Amygdala (tissue), 56 donors: ENCODE results near the gene SUPT4H1.
A peak's percentile ranks its signal among the peaks of the same experiment; 100 is the strongest.
"Not testable (repeated sequence)": the region's sequence is repeated elsewhere in the genome, so short reads cannot be mapped to it uniquely, and the experiment has no call there.

Experiments
- DNase-seq, 56 donors: peaks; one replicate each; lab custom pipeline; 2025; lab: John Stamatoyannopoulos, UW

Gene SUPT4H1

DNA sequence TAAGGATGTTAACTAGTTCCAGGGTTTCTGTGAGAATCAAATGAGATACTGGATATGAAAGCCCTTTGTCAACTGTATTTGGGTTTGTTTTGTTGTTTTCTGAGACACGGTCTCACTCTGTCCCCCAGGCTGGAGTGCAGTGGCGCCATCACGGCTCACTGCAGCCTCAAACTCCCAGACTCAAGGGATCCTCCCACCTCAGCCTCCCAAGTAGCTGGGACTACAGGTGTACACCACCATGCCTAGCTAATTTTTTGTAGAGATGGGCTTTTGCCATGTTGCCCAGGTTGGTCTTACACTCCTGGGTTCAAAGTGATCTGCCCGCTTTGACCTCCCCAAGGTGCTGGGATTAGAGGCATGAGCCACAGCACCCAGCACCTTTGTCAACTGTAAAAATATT lies 8.9 kb downstream of the SUPT4H1 start:
- DNase-seq = no peak

- DNase-seq = no peak
Observed at GRCh38 chr17:58341861-58342475, 10.0 kb downstream of the SUPT4H1 start.

- not testable (repeated sequence) for DNase-seq
Observed at GRCh38 chr17:58341136-58341860, 10.7 kb downstream of the SUPT4H1 start.

DNA sequence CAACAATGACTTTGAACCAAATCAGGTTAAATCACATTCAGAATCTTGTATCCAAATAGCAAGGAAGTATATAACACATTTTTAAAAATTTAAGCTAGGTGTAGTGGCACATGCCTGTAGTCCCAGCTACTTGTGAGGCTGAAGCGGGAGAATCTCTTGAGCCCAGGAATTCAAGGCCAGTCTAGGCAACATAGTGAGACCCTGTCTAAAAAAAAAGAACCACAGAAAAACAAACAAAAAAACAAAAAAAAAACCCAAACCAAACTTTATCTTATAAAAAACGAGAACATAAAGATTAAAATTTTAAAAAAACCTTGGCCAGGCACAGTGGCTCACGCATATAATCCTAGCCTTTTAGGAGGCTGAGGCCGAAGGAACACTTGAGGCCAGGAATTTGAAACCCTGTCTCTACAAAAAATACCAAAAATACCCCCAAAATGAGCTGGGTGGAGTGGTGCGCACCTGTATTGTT lies 11.6 kb downstream of the SUPT4H1 start:
- no peak for DNase-seq

GRCh38 chr17:58339755-58340404 lies 12.1 kb downstream of the SUPT4H1 start:
- no peak for DNase-seq

DNA sequence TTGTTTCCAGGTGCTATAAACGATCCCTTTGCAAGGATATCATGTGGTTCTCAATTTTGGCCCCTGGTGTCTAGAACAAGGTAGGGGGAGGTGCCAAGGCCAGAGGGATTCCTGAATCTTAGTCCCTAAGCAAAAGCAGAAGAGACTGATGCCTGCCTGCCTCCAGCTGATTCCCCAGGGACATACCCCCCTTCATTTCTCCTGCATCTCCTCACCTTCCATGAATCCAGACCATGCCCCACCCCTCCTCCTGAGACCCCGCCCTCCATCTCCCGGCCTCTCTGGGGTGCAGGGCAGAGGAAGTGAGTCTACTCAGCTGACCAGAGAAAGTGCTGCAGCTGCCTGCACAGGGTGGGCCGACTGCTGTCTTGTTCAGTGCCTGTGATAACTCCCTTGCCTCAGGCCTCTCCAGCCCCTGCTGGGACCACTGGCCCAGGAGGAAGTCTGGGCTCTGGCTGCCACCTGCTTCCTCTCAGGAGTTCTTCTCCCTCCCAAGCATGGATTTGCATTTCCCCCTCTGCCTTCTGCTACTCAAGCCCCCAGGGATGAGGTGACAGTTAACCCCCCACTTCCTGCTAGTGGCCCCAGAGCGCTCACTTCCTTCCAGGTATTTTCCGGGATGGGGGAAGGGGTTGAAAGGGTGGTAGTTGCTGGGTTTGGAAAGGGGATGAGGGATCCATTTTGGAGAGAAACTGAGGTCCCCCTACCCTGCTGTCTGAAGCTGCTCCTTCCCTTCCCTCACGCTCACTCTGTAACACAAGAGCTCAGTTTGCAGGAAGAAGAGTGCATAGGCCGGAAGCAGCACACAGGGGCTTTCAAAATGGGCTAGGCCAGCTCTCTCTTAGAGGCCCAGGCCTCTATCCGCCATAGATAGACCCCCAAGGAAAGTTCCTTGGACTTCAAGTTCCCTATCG lies 12.9 kb downstream of the SUPT4H1 start:
- DNase-seq = peak in 5 of 56 donors; percentile 15 to 49 (median 20)

- no peak for DNase-seq
Observed at GRCh38 chr17:58338454-58338840, 13.6 kb downstream of the SUPT4H1 start.

GRCh38 chr17:58337600-58338453 lies 14.2 kb downstream of the SUPT4H1 start:
- DNase-seq = peak in 31 of 56 donors; percentile 19 to 67 (median 40)

DNA sequence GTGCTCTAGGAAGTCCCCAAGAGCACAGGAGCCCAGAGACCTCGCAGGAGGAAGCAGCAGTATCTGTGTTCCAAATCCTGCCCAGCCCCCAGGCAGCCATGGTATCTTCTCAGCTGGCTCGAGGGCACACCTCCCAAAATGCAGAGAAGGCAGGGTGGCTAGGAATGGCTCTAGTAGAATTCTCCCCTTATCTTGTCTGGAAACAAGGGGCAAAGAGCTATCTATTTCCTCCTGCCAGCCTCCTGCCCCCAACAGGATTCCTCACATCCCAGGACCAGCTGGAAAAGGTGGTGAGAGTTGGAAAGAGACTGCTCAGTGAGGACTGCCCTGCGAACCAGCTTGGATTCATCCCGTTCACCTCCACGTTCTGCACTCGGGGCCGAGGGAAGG lies 14.8 kb downstream of the SUPT4H1 start:
- peak in 1 of 56 donors; percentile 6 for DNase-seq

DNA sequence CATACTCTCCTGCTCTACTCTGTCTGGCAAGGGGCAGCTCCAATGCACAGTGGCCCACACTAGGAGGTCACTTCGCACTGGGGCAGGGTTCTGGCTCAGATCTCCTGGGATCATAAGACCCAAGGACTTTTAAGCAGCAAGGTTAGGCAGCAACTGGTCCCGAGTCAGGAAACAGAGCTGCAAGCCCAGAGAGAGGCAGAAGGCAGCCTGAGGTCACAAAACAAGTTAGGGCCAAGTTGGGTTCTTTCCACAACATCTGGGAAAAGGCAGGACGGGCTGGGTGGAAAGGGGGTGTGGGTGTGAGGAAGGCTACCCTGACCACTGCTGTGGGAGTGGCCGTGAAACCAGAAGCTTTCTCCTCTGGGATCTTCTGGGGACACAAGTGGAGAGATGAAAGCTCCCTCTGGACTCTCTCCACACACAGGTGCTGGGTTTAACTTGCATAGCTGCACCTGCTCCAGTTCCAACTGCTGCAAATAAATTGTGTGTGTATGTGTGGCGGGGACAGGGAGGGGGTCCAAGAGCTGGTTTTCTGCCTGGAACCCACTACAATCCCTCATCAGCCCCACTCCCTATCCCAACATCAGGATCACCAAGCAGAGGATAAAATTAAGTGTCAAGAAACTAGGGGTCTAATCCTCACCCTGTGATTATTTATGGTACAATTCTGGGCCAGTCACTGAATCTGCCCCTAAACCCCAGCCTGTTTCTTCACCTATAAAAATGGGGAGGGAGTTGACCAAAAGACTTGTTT lies 15.4 kb downstream of the SUPT4H1 start:
- no peak for DNase-seq

DNA sequence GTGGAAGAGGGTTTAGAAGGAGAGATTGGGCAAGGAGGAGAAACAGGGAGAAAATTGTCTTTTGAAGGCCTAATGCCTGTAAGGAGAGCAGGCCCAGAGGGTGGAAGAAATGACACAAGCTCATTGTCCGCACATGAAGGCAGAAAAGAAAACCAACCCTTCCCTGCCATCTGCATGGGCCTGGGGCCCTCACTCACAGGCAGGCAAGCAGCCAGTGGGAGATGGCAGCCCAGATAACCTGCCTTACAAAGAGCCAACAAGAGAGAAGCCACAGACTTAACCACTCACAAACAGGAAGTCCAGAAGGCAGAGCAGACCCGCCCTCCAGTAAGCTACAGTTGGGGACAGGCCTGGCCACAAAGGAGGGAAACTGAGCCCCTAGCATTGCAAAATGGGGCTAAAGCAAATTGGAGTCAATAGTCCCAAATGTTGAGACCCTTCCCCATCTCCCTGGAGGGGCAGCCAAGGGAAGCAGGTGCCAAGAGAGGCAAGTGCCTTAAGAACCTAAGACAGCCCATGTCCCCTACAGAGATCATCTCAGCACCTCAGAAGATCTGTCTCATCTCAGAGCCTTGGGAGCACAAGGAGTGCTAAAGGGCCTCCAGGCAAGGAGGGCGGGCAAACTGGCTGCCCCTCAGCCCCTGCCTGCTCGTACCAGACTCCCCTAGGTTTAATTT lies 16.1 kb downstream of the SUPT4H1 start:
- DNase-seq = peak in 1 of 56 donors; percentile 12

DNA sequence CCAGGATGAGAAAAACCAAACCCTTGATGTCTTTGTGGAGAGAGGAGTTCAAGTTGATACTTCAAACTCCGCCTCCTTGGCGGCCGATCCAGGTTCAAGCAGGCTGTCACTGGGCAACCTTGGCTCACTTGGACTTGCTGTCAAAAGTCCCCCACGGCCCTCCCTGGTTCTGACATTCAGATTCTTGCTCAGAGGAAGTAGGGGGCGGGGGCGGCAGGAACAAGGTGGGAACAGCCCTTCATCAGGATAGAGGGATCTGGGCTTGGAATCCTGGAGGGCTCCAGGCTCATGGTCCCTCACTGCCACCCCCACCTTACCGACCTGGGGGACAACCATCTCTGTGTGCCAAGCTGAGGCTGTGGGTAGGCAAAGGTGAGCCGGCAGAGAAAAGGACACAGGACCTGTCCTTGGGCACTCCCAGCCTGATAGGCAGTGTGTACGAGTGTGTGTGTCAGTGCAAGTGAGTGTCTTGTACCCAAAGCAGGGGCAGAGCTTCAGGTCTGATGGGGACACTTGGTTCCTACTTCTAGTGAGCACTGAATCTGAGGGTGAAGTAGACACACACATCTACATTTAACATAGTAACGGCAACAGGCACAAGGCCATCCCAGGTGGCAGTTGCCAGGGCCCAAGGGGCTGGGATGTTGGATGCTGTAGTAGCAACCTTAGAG lies 16.8 kb downstream of the SUPT4H1 start:
- DNase-seq = no peak

- DNase-seq = no peak
Observed at GRCh38 chr17:58334661-58335060, 17.3 kb downstream of the SUPT4H1 start.

- DNase-seq = no peak
Observed at GRCh38 chr17:58334256-58334655, 17.7 kb downstream of the SUPT4H1 start.

DNA sequence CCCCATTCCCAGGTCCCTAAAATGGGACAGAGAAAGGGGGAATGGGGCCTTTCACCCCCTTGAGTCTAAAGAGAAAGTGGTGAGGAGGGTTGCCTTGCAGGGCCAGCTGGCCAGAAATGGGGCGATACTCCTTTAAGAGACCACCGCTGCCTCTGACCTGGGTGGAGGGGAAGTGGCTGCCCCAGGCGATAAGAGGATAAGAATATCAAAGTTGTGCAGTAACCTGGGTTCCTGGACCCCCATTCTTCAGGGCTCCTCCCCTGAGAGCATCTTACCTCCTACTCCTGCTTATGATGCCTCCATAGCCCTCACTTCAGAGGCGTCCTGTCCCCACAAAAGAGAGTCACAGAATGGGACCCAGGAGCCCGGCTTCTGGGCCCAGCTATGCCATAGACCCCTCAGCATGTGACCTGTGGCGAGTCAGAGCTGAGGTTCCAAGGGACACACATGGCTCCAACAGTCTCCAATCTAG lies 18.2 kb downstream of the SUPT4H1 start:
- DNase-seq = no peak

- DNase-seq = no peak
Observed at GRCh38 chr17:58332778-58333735, 18.9 kb downstream of the SUPT4H1 start.
